Fibroblast of lung (primary cell): ENCODE results near the gene NAIF1. TPM values are rescaled to one million over a fixed set of nuclear protein-coding genes. Genes with fewer than 3 reads are reported as not detected.

ENCODE experiments used
- DNase-seq, 2 donors: peaks; one replicate each; pipeline versions ENCODE4 v3.0.0 to v3.0.0-alpha.2; 2010; ENCODE audit warnings: low read depth in 2 of 2
- H2AFZ ChIP-seq: 2 replicates; pipeline ENCODE4 v1.5.1; 2012; ENCODE audit warnings: low read length, control low read depth, inconsistent platforms
- H3K27ac ChIP-seq: 2 replicates; pipeline ENCODE4 v1.5.1; 2011; ENCODE audit warnings: low read length, control low read depth; ENCODE audit not compliant: insufficient read depth
- H3K27me3 ChIP-seq: 2 replicates; pipeline ENCODE4 v1.5.1; 2011; ENCODE audit warnings: mild to moderate bottlenecking, low read length; ENCODE audit not compliant: control insufficient read depth, insufficient read depth
- H3K36me3 ChIP-seq: 2 replicates; pipeline ENCODE4 v1.5.1; 2011; ENCODE audit warnings: low read length; ENCODE audit not compliant: control insufficient read depth, insufficient read depth
- H3K4me1 ChIP-seq: 2 replicates; pipeline ENCODE4 v1.5.1; 2011; ENCODE audit warnings: low read length; ENCODE audit not compliant: control insufficient read depth, insufficient read depth; ENCODE audit errors: extremely low read depth
- H3K4me2 ChIP-seq: 2 replicates; pipeline ENCODE4 v1.5.1; 2011; ENCODE audit warnings: low read length, control low read depth; ENCODE audit not compliant: insufficient read depth; ENCODE audit errors: extremely low read depth
- H3K4me3 ChIP-seq, 4 experiments: fragments of 200-600 bp in 1 of 4; sonication (generic) in 1 of 4; replicated peaks in 1 of 4; 2 replicates each; pipeline ENCODE4 v1.5.1; 2011 to 2016; ENCODE audit warnings: low read length in 4 of 4, low read depth in 3 of 4, mild to moderate bottlenecking in 3 of 4, control low read depth in 2 of 4, inconsistent platforms in 1 of 4, mixed read lengths in 1 of 4; ENCODE audit not compliant: insufficient read depth in 1 of 4; ENCODE audit errors: control extremely low read depth in 1 of 4
- H3K79me2 ChIP-seq: 2 replicates; pipeline ENCODE4 v1.5.1; 2012; ENCODE audit warnings: mild to moderate bottlenecking, low read length, inconsistent platforms; ENCODE audit not compliant: control insufficient read depth, insufficient read depth
- H3K9ac ChIP-seq: 2 replicates; pipeline ENCODE4 v1.5.1; 2011; ENCODE audit warnings: mild to moderate bottlenecking, low read length, control low read depth; ENCODE audit not compliant: insufficient read depth
- H3K9me3 ChIP-seq: 2 replicates; pipeline ENCODE4 v1.5.1; 2012; ENCODE audit warnings: low read depth, low read length; ENCODE audit not compliant: control insufficient read depth, insufficient read depth
- H4K20me1 ChIP-seq: 2 replicates; pipeline ENCODE4 v1.5.1; 2011; ENCODE audit warnings: low read length; ENCODE audit not compliant: control insufficient read depth, insufficient read depth; ENCODE audit errors: extremely low read depth
- EZH2 ChIP-seq: IDR thresholded peaks from 2 replicates; pipeline ENCODE4 v1.5.1; 2012; ENCODE audit warnings: low read length, control low read depth, mild to moderate bottlenecking; ENCODE audit errors: missing control alignments
- polyA plus RNA-seq, 2 donors: library from polyadenylated mRNA; depleted of rRNA in 1 of 2; stranded (reverse) in 1 of 2; unstranded in 1 of 2; fragments of >200 nt; gene quantifications; 2 replicates each; pipeline ENCODE4 v1.2.1, GENCODE V29; 2011 to 2012; ENCODE audit warnings: missing spikeins in 1 of 2
- total RNA-seq: library from RNA; depleted of rRNA; stranded (reverse); fragments of >200 nt; gene quantifications from 2 replicates; pipeline ENCODE4 v1.2.1, GENCODE V29; 2014
- TF ChIP-seq, protein P1 (sequence below), 2 donors: IDR thresholded peaks in 1 of 2; conservative IDR thresholded peaks in 1 of 2; 1 replicate in 1 of 2; 2 replicates in 1 of 2; pipeline ENCODE4 v1.5.1; 2011 to 2012; ENCODE audit warnings: low read length in 2 of 2, control low read depth in 1 of 2, inconsistent platforms in 1 of 2, low read depth in 1 of 2, mild to moderate bottlenecking in 1 of 2

NAIF1 gene
- total and polyA plus RNA-seq, 2 donors (not counting 1 experiment from before 2014, with no cell fraction given), result 5.5 to 13.2 TPM

DNA sequence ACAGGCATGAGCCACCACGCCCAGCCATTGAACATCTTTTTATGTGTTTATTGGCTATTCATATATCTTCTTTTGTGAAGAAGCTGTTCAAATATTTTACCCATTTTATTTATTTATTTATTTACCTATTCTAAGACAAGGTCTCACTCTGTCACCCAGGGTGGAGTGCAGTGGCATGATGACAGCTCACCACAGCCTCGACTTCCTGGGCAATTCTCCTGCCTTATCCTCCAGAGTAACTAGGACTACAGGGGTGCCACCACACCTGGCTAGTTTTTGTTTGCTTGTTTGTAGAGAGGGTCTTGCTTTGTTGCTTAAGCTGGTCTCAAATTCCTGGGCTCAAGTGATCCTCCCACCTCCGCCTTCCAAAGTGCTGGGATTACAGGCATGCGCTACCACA is 33.5 kb downstream of the NAIF1 start:
- Histone ChIP-seq H3K36me3 (no peaks in the 10 kb centered on the region), H3K27ac (no peak overlapping the region), H3K27me3 (no peaks in the 10 kb centered on the region), H4K20me1 (no peaks in the 10 kb centered on the region), H3K4me3 (no peak overlapping the region), H3K79me2 (no peaks in the 10 kb centered on the region), H3K4me2 (no peak overlapping the region), H3K4me1 (no peaks in the 10 kb centered on the region), H3K9me3 (no peaks in the 10 kb centered on the region), H3K9ac (no peak overlapping the region), H2AFZ (no peak overlapping the region)
- TF ChIP-seq, protein P1, sequence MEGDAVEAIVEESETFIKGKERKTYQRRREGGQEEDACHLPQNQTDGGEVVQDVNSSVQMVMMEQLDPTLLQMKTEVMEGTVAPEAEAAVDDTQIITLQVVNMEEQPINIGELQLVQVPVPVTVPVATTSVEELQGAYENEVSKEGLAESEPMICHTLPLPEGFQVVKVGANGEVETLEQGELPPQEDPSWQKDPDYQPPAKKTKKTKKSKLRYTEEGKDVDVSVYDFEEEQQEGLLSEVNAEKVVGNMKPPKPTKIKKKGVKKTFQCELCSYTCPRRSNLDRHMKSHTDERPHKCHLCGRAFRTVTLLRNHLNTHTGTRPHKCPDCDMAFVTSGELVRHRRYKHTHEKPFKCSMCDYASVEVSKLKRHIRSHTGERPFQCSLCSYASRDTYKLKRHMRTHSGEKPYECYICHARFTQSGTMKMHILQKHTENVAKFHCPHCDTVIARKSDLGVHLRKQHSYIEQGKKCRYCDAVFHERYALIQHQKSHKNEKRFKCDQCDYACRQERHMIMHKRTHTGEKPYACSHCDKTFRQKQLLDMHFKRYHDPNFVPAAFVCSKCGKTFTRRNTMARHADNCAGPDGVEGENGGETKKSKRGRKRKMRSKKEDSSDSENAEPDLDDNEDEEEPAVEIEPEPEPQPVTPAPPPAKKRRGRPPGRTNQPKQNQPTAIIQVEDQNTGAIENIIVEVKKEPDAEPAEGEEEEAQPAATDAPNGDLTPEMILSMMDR (conservative IDR thresholded peaks at IDR 0.05 in 1 of 2, IDR thresholded peaks at IDR 0.05 in 1 of 2; ENCODE audit: low read depth in 1 of 2, low read length in 2 of 2), result no peak
- no peak for TF ChIP-seq EZH2
- no peak for DNase-seq

DNA sequence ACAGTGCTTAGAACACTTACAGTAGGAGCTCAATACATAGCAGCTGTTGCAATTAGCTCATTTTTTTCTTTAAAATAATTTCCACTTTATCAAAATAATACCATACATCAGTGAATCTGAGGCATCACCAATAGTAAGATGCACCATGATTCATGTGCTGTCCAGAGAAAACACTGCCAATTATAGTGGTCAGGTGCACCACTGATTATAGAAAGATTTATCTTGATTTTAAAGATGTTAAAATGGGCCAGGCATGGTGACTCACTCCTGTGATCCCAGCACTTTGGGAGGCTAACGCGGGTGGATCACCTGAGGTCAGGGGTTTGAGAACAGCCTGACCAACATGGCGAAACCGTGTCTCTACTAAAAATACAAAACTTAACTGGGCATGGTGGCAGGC is 39.4 kb downstream of the NAIF1 start:
- H3K27ac ChIP-seq, result no peak overlapping the region
- no peak overlapping the region for H3K4me3 ChIP-seq
- no peaks in the 10 kb centered on the region for H3K9me3 ChIP-seq
- H2AFZ ChIP-seq, result no peak overlapping the region
- no peaks in the 10 kb centered on the region for H3K36me3 ChIP-seq
- H4K20me1 ChIP-seq, result no peaks in the 10 kb centered on the region
- H3K4me1 ChIP-seq, result no peaks in the 10 kb centered on the region
- no peaks in the 10 kb centered on the region for H3K79me2 ChIP-seq
- TF ChIP-seq EZH2, result no peak
- TF ChIP-seq, protein P1 (conservative IDR thresholded peaks at IDR 0.05 in 1 of 2, IDR thresholded peaks at IDR 0.05 in 1 of 2; ENCODE audit: low read depth in 1 of 2, low read length in 2 of 2), result no peak
- no peak overlapping the region for H3K9ac ChIP-seq
- no peak overlapping the region for H3K4me2 ChIP-seq
- no peaks in the 10 kb centered on the region for H3K27me3 ChIP-seq
- no peak for DNase-seq

DNA sequence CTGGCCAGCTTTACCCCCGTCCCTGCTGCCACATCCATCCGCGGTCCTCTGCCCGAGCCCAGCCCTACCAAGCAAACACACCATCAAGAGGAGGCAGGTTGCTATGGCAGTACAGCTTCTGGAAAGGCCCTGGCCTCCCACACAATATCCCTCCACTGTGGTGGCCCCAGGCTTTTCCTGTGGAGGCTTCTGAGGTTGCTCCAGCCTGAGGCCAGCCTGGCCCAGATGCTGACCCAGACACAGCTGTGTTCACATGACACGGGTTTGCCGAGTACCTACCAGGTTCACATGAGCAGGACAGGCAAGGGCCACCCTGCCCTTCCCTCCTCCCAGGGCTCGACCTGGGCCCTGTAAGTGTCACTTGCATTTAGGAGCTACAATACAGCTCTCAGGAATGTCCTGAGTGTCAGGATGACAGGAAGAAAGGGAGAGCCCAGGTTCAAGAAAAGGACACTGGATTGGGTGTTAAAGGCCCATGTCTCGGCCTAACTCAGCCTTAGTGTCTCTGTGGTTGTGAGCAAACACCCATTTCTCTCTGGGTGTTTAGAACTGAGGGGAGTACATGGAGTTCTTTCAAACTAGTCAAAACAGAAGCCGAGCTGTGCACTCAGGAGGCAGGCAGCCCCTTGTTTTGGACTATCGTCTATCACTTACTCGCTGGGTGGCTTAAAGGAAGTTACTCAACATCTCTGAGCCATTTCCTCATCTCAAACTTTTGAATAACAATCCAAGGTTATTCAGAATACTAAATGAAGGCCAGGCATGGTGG is 40.2 kb downstream of the NAIF1 start:
- H3K27ac ChIP-seq, result no peak overlapping the region
- H3K36me3 ChIP-seq, result no peaks in the 10 kb centered on the region
- TF ChIP-seq, protein P1 (conservative IDR thresholded peaks at IDR 0.05 in 1 of 2, IDR thresholded peaks at IDR 0.05 in 1 of 2; ENCODE audit: low read depth in 1 of 2, low read length in 2 of 2), result no peak
- TF ChIP-seq EZH2, result no peak
- H3K27me3 ChIP-seq, result no peaks in the 10 kb centered on the region
- no peaks in the 10 kb centered on the region for H3K9me3 ChIP-seq
- H3K4me1 ChIP-seq, result no peaks in the 10 kb centered on the region
- H2AFZ ChIP-seq, result no peak overlapping the region
- H3K9ac ChIP-seq, result no peak overlapping the region
- no peak for DNase-seq
- no peaks in the 10 kb centered on the region for H3K79me2 ChIP-seq
- H4K20me1 ChIP-seq, result no peaks in the 10 kb centered on the region
- H3K4me3 ChIP-seq, result no peak overlapping the region
- no peak overlapping the region for H3K4me2 ChIP-seq
